Fibroblast of gingiva (primary cell): Measurements from ENCODE around the gene ASCL2.

Experiments
- DNase-seq: peaks from one replicate; pipeline ENCODE4 v3.0.0-alpha.2; 2011; ENCODE audit warnings: low read depth

The ASCL2 gene

DNA sequence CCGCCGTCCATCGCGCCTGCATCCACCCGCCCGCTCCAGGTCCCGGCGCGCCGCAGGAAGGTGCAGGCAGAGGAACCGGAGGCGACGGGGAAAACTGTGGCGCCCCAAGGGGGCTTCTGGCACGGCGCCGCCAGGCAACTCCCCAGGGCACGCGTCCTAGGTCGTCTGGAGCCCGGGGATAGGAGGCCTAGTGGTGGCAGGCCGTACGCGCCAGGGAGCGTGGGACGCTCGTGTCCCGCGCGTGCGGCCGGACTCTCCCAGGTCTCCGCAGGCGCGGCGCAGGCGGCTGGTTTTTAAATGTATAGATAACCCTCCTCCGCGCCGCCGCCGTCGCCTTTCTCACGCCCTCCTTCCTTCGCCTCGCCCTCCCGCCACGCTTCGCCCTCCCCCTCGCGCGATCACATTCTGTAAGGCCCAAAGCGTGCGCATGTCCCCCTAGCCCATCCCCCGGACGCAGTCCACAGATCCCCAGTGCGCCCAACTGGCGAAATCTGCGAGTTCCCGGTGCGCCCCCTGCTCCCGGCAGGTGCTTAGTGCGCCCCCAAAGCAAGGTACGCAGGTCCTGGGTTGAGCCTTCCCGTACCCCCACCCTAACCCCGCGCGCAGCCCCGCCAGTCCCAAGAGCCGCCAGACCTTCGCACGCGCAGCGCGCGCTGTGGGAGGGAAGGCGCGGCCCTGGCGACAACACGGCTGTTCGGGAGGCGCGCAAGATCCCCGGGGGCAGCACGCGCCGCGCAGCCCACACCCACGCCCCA lies at the start of gene ASCL2:
Gene ASCL2, minus strand, starts transcription at position 267 of the 755 bp plus-strand sequence. Its CDS starts 256 bp downstream, at position 11.
- no peak for DNase-seq

GRCh38 chr11:2319791-2320472 lies 49.5 kb upstream of the ASCL2 start:
- DNase-seq, result no peak

DNA sequence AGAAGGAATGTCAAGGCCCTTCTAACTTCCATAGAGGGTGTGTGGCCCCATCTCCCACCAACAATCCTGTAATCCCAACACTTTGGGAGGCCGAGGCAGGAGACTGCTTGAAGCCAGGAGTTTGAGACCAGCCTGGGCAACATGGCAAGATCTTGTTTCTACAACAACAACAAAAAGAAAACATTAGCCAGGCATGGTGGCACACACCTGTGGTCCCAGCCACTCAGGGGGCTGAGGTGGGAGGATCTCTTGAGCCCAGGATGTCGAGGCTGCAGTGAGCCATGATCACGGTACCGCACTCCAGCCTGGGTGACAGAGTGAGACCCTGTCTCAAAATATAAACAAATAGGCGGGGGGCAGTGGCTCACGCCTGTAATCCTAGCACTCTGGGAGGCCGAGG lies 48.3 kb upstream of the ASCL2 start:
- DNase-seq, result no peak

DNA sequence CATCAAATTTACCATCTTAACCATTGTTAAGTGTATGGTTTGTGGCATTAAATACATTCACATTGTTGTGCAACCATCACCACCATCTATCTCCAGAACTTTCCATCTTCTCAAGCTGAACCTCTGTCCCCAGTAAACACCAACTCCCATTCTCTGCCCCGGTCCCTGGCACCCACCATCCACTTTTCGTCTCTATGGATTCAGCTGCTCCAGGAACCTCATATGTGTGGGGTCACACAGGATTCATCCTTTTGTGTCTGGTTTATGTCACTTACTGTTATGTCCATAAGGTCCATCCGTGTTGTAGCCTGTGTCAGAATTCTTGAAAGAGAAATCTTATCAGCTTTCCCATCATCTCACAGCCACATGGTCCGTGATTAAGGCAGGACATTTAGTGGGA lies 47.7 kb upstream of the ASCL2 start:
- DNase-seq, result no peak

- no peak for DNase-seq
Measured at GRCh38 chr11:2317354-2318050, 47.1 kb upstream of the ASCL2 start.

DNA sequence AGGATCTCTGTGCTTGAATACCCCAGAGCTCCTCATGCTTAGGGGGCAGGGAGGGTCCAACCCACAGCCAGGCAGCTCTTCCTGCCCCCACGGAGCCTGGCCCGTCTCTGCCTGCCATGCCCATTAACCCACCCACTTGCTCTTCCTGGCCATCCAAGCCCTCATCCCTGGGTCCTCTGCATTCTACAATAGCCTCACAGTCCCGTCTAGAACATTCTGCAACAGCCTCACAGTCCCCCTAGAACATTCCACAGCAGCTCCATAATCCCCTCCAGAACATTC lies 46.5 kb upstream of the ASCL2 start:
- DNase-seq, result no peak

DNA sequence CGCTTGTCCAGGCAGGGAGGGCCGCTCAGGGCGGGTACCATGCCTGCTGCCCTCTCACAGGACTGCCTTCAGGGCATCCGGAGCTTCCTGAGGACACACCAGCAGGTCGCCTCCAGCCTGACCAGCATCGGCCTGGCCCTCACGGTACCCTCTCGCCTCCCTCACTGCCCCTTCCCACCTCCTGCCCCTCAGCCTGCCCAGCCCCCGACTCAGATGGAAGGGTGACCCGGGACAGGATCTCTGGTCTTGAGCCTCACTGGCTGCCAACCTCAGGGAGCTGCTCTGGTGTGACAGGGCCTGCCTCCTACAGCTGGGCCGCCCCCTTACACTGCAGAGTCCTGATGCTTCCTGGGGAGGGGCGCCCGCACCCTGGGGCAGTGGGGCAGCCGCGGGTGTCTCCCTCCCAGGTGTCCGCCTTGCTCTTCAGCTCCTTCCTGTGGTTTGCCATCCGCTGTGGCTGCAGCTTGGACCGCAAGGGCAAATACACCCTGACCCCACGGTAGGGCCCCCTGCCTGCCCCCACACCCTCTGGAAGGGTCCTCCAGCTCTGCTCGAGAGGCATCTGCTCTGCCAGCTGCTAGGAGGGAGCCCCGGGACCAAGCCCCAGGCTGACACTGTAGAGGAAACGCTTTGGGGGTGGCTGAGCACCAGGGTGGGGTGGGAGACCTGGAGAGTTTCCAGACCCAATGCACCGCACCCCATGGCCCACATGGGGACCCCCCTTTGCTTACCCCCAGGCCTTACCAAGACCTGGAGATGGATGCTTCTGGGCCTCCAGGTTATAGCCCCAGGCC lies 46.0 kb upstream of the ASCL2 start:
- DNase-seq, result no peak

DNA sequence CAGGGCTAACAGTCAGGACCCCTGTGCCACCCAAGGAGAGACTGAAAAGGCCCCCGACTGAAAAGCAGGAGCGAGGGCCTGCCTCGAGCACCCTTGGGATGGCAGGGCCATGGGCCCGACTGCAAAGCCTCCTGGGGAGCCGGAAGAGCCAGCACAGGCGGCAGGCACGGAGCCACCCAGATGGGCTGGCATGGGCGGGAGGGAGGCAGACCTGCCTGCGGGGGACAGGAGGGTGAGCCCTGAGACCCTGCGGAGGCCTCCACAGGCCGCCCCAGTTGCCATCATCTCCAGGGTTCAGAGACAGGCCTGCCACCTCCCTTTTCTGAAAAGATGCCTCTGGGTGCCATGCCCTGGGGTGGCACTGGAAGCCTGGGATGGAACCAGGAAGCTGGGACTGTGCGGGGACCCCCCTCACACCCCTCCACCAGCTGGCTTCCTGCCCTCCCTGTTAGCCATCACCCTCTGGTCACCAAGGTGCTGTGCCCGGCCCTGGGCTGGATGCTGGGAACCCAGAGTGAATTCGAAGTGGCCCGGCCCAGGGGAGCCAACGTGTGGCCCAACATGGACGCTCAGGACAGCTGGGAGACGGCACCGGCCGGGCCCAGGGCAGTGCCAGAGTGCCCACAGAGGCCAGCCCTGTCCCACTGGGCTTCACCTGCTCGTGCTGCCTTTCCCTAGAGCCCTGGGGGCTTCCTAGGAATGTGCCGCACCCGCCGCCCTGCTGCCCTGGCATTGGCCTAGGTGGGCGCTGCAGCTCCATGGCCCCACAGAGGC lies 45.2 kb upstream of the ASCL2 start:
- no peak for DNase-seq

GRCh38 chr11:2314525-2315394 lies 44.4 kb upstream of the ASCL2 start:
- DNase-seq, result peak; percentile 96

GRCh38 chr11:2314136-2314524 lies 43.7 kb upstream of the ASCL2 start:
- DNase-seq, result no peak

DNA sequence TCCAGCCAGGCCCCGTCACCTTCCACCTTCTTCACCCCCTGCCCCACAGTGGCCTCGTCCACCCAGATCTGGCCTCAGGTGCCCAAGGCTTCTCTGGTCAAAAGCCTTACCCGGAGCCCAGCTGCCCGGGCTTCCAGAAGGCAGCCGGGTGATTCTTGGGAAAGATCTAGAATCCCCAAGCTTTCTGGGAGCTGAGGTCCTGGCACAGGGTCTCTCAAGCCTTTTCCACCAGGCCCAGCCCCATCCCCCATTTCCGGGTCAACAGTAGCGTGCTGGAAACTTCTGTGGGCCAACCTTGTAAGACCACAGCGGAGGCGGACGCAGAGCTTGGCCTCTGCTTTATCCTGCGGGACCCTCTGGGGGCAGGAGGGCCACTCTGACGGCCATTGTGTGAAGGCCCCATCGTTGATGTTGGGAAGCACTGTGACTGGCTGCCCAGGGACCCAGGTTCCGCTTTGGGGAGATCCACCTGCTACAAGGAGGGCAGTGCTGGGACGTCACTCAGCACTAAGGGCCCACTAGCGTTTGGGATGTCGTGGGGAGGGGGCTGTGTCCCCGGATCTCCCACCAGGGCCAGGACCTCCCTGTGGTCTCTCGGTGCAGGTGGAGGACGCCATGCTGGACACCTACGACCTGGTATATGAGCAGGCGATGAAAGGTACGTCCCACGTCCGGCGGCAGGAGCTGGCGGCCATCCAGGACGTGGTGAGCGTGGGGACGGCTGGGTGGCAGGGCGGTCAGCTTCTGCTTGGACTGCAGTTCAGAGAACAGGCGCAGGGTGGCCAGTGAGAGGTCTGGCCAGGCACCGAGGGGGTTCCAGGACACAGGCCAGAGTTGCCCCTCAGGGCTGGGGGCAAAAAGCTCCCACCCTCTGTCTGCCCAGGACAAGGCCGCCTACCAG lies 42.9 kb upstream of the ASCL2 start:
- DNase-seq, result no peak

- peak; percentile 84 for DNase-seq
Measured at GRCh38 chr11:2312232-2313042, 42.0 kb upstream of the ASCL2 start.

- no peak for DNase-seq
Measured at GRCh38 chr11:2311353-2312133, 41.2 kb upstream of the ASCL2 start.

DNA sequence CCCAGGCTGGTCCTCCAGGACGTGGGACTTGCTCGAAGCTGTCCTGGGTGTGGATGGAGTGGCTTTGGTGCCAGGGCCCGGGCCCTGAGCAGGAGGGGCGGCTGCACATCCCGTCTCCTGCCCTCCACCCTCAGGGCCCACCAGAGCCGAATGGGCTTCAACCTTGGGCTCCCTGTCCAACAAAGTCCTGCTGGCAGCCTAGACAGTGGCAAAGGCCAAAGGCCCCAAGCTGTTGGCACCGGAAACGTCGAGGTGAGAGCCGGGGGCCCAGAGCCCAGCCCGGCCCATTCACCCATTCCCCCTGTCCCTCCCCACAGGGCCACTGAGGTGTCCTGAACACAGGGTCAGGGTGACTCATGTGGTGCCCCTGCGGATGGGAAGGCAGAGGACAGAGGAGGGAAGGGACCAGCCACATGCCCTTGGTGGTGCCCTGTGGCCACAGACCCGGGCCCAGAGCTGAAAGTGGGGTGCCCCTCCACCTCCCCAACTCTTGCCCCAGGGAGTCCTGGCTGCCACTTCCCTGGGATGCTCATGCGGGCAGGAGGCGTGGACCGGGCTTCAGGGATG lies 40.5 kb upstream of the ASCL2 start:
- no peak for DNase-seq

DNA sequence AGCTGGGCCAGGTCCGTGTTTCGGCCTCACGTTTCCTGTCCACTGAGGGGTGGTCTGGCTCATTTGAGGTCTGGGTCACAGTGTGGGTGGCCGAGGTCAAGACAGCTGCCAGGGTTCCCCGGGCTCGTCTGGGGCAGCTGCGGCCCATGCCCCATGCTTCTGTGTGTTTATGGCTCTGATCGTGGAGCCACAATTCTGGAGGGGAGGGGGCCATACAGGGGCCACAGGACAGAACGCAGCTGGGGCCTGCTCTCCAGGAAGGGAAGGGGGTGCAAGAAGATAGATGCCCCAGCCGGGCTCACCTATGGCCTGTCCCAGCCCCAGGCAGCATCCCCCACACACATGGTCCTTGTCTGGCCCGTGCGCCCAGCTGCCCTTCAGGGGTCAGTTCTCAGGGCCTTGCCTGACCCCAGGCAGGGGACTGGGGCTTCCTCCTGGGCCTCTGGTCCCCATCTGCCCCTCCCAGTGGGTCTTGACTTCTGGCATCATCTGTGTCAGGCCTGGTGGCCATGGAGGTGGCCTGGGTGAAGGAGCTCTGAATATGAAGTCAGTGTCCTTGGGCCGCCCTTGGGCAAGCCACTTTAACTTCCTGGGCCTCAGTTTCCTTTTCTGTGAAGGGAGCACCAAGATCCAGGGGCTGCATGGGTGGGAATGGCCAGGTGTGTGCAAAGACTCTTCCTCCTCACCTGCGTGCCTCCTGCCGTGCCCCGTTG lies 39.8 kb upstream of the ASCL2 start:
- no peak for DNase-seq

- DNase-seq, result no peak
Measured at GRCh38 chr11:2309251-2310072, 39.1 kb upstream of the ASCL2 start.
